Anterior cingulate cortex (tissue), 58 donors: Measurements from ENCODE around the gene KCNG2.

Experiments
- DNase-seq, 58 donors: peaks; one replicate each; lab custom pipeline; 2025; lab: John Stamatoyannopoulos, UW

The KCNG2 gene

DNA sequence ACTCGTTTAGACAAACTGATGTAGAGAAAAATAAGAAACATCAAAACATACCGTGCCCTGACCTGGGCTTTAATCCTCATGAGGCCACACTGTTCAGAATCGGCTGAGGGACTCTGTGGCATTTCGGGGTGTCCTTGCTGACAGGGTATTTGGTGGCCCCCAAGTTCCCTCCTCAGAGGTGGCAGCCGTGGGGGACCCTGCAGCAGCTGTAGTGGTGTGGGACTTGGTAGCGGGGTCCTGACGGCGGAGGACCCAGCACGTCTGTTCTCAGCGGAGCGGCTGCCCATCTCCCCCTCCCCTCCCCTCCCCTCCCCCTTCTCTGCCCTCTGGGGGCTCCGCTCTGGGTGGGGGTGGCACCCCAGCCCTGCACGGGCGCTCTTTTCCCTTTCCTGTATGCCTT, 18.4 kb downstream of the KCNG2 start:
- DNase-seq: no peak

DNA sequence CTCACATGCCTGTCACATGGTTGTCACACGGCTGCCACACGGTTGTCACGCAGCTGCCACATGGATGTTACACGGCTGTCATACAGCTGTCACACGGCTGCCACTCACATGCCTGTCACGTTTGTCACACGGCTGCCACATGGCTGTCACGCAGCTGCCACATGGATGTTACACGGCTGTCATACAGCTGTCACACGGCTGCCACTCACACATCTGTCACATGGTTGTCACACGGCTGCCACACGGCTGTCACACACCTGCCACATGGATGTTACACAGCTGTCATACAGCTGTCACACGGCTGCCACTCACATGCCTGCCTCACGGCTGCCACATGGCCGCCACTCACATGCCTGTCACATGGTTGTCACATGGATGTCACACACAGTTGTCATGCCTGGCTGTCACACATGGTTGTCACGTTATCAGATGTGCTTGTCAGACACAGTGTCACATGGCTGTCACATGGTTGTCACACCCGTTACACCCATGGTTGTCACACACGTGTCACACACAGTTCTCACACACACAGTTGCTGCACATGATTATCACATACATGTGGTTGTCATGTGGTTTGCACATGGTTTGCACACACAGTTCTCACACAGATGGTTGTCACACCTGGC, 19.4 kb downstream of the KCNG2 start:
- DNase-seq: no peak

DNA sequence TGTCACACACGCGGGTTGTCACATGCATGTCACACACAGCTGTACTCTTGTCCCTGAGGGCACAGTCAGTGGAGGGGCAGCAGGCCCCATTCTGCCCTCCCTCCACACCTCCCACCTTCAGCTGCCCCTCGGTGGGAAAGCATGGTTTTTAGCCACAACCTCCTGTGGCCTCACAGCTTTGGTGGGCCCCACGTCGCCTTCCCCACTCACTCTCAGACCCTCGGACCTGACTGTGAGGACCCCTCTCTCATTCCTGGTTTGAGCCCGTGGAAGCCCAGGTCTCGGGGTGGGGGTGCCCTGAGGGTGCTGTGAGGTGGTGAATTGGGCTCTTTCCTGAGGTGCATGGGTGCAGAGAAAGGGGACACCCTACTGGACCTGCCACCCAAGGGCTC, 19.9 kb downstream of the KCNG2 start:
- DNase-seq: no peak

DNA sequence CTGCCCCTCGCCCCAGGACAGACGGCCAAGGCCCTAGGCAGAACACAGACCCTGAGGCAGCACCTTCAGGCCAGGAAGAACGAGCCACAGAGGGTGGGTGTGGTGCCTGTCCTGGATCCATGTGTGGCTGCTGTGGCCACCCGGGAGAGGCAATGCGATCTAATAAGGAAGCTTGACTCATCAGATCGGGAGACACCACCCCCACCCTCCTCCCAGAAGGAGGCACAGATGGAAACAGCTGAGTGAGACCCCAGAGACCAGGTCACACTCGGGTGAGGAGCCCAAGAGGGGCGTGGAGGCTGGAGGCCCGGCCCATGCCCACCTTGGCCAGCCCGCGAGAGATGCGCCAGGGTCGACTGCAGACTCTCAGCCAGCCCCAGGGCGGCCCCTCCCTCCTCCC, 20.3 kb downstream of the KCNG2 start:
- no peak for DNase-seq

DNA sequence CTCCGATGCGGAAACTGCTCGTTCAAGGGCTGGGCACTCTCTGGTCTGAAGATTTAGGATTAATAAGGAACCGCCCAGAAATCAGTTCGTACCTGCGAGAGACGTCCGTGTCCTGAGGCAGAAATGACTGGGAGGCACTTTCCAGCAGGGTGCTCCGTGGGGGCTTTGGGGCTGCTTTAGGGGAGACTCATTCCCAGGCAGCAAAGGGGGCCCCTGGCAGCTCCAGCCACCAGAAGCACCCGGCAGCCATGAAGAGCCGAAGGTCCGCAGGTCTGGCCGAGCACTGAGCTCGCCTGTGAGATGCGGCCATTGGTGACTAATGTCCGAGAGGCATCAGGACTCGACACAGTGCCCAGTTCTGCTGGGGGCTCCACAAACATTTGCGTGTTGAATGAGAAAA, 20.9 kb downstream of the KCNG2 start:
- DNase-seq: no peak

DNA sequence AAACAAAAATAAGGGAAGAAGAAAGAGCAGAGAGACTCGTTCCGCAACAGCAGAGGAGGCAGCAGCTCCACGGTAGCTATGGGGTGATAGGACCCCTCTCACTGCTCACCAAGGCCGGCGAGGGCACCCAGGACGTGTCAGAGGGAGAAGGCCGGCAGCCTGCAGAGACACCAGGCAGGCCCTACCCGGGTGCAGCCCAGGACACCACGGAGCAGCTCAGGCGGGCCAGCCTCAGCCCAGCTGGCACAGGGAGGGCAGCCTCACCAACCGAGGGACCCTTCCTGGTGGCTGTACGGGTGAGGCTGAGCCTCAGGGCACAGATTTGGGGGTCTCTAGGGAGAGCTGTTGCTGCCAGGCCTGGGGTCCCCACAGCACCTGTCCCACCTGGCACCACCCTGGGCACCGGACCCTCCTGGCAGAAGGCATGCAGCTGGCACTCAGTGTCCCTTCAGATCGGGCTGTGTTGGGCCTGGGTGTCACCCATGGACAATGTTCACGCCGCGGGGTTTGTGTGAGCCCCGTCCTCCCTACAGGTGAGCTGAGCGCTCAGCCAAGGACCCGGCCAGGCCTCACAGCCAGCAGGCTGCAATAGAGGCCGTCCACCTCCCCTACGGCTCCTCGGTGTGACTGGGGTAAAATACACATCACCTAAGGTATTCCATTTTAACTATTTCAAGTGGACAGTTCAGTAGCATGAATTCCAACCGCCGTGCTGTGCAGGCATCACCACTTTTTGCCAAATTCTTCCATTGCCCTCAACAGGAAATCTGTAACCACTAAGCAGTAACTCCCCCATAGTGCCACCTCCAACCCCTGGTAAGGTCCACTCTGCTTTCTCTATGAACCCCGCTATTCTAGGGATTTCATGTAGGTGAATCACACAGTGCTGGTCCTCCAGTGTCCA, 21.6 kb downstream of the KCNG2 start:
- DNase-seq: no peak

DNA sequence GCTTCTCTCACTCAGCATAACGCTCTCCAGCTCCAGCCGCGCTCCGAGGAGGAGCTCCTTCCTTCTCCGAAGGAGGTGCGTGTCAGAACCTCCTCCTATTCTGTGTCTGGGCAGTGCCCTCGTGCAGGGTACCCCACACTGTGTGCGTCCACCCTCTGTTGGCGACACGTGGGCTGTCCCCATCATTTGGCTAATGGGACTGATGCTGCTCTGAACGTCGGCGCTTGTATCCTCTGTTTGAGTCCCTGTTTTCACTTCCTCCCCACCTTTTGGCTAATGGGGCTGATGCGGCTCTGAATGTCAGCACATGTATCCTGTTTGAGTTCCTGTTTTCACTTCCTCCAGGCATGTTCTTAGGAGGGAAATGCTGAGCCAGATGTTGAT, 22.2 kb downstream of the KCNG2 start:
- DNase-seq: peak in 6 of 58 donors; percentile 6 to 50 (median 26)

DNA sequence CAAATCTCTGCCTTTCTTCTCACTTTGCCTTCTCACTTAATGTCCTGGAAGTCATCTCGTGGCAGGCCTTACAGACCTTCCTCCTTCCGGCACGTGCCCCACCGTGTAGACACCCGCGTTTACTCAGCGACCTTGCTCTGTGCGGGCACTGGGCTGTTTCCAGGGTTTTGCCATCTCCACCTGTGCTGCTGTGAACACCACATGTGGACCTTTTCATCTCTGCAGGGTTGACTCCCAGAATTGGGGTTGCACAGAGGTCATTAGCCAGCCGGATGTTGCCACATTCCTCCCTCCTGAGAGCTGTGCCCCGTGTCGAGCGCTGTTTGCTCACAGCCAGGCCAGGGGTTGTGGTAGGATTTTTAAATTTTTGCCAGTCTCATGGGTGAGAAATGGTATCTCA, 25.4 kb downstream of the KCNG2 start:
- no peak for DNase-seq

DNA sequence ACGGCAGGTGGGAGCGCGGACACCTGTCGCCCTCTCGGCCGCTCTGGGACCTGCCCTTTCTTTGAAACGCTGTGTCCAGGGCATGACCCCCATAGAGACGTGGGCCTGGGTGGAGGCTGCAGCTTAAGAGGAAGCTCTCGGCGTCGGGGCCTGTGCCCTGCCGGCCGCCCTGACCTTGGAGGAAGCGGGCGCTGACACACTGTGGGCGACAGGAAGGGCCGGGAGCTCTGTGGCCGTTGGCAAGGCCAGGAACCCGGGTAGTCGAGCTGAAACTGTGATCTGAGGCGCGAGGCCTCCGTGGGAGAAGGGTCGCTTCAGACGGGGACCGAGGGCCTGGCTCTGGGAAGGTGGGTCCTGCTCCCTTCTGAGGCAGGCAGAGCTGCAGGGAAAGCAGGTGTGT, 28.2 kb downstream of the KCNG2 start:
- DNase-seq: no peak

DNA sequence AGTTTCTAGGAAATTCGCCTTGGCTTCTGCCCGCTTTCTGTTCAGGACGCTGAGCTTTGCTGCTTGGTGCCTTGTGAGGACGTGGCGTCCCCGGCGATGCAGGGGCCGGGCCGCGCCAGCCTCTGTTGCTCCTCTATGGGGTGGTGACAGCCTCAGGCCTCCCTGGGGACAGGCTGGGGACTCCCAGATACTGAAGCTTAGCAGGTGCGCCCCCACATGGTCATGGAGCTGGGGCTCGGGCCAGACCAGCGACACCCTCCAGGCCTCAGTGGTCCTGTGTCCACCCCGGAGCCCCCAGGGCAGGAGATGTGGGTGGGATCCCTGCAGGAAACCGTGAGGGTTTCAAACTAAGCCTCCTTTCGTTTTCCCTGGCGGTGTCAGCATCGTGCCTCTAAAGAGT, 29.2 kb downstream of the KCNG2 start:
- DNase-seq: no peak

DNA sequence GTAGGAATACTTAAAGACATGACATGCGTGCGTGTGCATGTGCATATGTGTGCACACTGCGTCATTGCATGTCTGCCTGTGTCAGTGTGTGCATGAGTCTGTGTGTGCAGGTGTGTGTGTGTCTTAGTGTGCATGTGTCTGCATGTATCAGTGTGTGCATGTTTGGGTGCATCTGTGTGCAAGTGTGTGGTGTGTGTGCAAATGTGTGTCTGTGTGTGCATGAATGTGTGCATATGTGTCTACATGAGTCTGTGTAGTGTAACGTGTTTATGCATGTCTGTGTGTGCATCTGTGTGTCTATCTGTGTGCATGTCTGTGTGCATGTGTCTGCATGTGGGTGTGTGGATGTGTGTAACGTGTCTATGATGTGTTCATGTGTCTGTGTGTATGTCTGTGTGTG, 30.5 kb downstream of the KCNG2 start:
- no peak for DNase-seq

DNA sequence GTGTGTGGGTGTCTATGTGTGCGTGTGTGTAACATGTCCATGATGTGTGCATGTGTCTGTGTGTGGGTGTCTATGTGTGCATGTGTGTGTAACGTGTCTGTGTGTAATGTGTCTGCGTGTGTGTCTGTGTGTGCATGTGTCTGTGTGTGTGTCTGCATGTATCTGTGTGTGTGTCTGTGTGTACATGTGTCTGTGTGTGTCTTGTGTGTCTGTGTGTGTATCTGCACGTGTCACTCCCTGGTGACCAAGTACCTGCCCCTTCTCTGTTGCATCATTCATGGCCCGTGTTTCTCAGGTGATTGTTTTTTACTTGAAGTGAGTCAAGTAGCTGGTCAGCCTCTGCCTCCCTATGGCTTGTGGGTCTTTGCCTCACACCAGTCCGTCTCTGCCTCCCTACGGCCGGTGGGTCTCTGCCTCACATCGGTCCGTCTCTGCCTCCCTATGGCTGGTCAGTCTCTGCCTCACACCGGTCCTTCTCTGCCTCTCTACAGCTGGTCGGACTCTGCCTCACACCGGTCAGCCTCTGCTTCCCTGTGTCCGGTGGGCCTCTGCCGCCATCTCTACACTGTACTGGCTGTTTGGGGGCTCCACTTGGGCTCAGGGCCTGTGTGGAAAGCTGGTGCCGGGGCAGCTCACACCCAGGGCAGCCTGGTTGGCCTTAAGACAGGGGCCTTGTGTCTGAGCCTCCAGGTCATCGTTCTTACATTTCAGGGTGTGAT, 31.6 kb downstream of the KCNG2 start:
- no peak for DNase-seq

DNA sequence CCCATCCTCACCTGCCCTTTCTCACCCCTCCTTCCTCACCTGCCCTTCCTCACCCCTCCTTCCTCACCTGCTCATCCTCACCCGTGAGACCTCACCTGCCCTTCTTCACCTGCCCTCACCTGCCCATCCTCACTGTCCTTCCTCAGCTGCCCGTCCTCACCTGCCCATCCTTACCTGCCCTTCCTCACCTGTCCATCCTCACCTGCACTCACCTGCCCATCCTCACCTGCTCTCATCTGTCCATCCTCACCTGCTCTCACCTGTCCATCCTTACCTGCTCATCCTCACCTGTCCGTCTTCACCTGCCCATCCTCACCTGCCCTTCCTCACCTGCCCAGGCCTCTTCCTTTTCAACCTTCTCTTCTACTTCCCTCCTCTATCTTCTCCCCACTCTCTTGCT, 34.4 kb downstream of the KCNG2 start:
- DNase-seq: no peak

DNA sequence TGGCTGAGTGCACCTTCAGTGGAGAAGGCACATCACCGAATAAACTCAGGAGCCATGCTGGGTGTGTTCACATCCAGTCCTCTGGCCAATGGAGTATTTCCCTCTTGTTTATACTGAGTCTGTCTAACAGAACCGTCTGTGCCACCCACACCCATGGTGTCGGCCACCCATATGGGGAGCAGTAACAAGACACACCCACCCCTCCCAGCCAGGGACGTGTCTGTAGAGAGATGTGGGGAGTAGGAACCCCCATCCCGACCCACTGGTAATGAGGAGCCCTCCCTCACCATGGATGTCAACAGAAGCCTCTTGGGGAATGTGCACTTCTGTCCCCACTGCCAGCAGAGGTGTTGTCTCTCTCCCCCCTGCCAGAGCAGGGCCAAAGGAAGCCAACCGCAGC, 37.1 kb downstream of the KCNG2 start:
- no peak for DNase-seq

DNA sequence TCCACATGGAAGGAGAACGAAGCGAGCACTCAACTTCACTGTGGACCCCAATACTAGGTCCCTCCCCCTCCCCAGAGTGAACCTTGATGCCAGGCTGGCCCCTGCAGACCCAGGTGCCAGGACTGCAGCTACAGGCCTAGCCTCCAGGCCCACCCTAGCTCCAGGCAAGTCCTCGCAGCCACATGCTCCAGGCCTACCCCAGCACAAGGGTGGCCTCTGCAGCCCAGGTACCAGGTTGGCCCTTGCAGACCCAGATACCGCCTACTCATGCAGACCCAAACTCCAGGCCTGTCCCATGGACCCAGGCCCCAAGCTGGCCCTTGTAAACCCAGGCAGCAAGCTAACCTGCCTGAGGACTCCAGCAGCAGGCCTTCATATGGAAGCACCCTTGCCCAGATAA, 44.2 kb downstream of the KCNG2 start:
- no peak for DNase-seq

DNA sequence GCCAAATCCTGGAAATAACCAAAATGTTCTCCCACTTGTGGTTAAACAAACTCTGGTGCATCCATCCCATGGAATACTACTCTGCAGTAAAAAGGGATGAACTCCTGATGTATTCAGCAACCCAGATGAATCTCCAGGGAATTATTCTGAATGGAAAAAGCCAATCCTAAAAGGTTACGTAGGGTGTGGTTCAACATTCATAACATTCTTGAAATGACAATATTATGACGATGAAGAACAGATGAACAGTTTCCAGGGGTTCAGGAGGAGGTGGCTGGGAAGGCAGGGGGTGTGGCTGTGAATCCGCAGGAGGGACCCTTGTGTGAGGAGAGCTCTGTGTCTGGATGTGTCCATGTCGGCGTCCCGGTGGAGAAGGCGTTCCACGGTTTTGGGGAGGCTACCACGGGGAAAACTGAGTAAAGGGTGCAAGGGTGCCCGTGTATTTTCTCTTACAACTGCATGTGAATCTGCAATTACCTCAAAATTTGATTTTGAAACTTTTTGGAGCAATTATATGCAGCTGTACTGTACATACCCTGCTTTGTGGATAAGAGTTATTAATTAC, 47.3 kb downstream of the KCNG2 start:
- no peak for DNase-seq

DNA sequence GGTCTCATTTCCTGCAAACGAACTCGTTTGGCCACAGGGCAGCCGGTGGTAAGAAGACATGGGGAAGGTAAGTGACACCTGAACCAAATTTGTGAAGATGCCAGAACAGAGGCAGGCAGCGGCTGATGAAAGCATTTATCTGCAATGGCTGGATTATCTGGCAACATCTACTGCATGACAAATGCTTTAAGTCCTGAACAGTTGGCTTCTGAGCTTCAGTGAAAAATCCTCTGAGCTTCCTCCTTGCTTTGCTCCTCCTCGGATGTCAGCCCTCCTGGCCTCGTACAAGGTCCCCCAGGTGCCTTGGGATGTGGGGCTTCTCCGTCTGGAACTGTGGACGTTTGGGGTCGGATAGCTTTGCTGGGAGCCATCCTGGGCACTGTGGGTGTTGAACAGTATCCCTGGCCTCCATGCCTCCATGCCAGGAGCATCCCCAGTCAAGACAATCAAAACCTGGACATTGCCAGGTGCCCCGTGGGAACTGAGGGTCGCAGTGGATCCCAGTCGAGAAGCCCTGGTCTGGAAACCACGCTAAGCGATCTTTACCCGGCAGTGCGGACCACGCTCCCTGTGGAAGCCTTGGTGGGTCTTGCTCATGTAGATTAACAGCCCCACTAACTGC, 49.3 kb downstream of the KCNG2 start:
- no peak for DNase-seq

DNA sequence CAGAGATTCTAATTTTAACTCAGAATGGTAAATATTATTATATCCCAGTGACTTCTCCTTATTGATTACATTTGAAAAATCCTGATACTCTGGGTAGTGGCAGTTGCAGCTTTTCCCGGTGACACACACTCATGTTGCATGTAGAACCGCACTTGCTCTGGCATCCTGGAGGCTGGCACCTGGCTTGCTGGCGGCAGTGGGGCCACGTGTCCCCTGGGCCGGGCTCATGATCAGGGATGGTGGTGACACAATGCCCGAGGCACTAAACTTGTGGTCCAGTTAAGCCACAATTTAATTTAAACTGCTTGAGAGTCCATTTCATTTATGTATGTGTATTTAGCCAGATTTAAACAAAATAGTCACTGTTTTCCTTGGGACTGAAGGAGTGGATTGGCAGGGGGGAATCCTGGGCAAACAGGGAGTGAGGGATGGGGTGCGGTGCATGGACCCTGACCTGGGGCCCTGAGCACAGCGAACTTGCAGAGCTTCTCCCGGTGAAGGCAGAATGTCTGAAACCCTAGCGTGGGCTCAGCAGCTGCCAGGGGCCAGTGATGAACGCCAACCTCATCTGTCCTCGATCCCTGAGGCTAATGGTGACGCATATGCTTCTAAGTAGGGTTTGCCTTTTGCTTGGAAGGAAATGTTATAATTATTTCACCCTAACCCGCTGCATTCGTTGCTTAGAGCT, 50.0 kb downstream of the KCNG2 start:
- no peak for DNase-seq

DNA sequence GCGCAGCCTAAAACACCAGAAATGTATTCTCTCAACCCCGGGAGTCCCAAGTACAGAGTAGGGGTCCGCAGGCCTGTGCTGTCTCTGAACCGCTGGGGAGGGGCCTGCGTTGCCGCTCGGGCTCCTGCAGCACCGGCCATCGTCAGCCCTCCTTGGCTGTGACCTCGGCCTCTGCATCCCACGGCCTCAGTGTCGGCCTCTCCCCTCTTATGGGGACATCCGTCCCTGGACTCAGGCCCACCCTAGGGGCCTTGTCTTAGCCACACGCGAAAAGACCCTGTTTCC, 50.5 kb downstream of the KCNG2 start:
- DNase-seq: no peak

DNA sequence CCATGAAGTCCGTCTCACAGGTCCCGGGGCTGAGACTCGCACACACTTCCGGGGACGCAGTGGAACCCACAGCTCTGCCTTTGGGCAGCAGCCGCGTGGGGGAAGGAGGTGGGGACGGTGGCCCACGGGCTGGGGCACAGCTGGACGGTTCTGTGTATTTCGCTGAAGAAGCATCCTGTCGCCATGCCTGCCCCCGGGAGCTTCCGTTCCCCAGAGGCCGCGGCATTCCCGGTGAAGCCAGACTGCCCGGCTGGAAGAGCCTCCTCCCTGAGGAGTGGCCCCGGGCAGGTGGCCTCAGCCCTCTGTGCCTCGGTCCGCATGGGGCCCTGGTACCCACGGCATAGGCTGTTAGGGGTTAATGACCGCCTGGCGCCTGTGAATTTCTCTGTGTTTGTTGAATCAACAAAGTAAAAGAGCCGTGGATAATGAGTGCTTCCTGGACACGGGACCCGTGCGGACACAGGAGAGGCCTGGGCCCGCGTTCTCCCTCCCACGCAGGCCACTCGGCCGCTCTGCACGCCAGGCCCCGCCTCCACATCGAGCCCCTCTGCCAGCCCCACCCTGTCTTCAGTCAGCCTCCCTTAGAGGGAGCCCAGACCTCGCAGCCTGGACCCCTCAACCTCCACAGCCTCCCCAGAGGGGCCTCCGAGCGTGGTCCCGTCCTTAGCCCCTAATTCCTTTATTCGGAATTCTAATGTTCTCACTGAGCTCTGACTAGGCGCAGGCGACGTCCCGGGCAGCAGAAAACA, 51.0 kb downstream of the KCNG2 start:
- DNase-seq: no peak
